Measurements from ENCODE around the gene TNNT3.

- TF ChIP-seq POLR2AphosphoS5 (IDR thresholded peaks at IDR 0.05) (no peak), CTCF (IDR thresholded peaks at IDR 0.05) (no peak)
These were observed 60.1 kb downstream of the TNNT3 start for GRCh38 chr11:1979607-1980006.

All from stomach (tissue), 4 donors.